ENCODE data around the gene NELFCD.

GRCh38 chr20:58945965-58946631 is 35.0 kb upstream of the NELFCD start:
- no peak for TF ChIP-seq ZNF274 (IDR thresholded peaks at IDR 0.05; ENCODE audit: low read depth, low read length)
- no peak for TF ChIP-seq SUZ12 (IDR thresholded peaks at IDR 0.05; ENCODE audit: extremely low read depth, insufficient read depth, insufficient read length)
- no peak for TF ChIP-seq YY1 (IDR thresholded peaks at IDR 0.05; ENCODE audit: insufficient read depth, insufficient read length)
